GM10266 (cell line): ENCODE results near the gene NYAP1.
"Not testable (repeated sequence)": the region's sequence is repeated elsewhere in the genome, so short reads cannot be mapped to it uniquely, and the experiment has no call there.

Experiments
- DNase-seq: peaks from one replicate; pipeline ENCODE4 v3.0.0; 2012; ENCODE audit errors: extremely low spot score
- TF ChIP-seq, protein P1 (sequence below): IDR thresholded peaks from 2 replicates; pipeline ENCODE4 v1.5.1; 2012; ENCODE audit warnings: mild to moderate bottlenecking, low read depth; ENCODE audit not compliant: control insufficient read depth, insufficient read depth; ENCODE audit errors: missing control alignments

NYAP1 gene

DNA sequence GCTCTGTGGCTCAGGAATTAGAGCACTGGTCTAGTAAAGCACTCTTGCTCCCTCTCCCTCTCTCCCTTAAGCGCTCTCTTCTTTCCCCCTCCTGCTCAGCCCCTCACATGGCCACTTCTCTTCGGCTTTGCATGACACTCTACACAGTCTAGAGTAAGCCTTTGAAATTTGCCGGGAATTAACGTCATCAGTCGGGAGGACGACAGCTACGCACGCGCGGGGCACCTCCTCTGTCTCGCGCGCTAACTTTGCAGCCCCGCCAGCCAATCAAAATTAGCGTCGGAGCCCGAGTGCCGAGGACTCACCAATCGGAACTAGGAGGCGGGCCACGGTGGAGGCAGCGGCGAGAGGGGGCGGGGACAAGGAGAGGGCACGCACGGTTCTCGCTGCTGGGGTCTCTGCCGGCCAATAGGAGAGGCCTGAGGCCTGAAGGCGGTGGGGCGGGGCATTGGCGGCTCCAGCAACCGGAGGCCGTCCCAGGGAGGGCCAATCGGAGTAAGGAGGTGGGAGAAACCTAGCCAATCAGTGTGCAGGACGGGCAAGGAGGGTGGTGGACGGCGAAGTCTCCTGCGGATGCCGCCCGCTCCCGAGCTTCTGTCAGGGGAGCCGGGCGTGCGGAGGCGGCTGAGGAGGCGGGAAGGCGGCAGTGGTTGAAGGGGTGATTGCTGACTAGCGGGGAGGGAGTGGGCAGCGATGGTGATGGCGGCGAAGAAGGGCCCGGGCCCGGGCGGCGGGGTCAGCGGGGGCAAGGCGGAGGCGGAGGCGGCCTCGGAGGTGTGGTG, 55.1 kb downstream of the NYAP1 start, which contains the start of gene AGFG2:
TSS of gene AGFG2 (plus strand) at position 550 of the 782 bp plus-strand sequence. CDS start at position 694, 144 bp downstream.
- DNase-seq, result peak; percentile 98

DNA sequence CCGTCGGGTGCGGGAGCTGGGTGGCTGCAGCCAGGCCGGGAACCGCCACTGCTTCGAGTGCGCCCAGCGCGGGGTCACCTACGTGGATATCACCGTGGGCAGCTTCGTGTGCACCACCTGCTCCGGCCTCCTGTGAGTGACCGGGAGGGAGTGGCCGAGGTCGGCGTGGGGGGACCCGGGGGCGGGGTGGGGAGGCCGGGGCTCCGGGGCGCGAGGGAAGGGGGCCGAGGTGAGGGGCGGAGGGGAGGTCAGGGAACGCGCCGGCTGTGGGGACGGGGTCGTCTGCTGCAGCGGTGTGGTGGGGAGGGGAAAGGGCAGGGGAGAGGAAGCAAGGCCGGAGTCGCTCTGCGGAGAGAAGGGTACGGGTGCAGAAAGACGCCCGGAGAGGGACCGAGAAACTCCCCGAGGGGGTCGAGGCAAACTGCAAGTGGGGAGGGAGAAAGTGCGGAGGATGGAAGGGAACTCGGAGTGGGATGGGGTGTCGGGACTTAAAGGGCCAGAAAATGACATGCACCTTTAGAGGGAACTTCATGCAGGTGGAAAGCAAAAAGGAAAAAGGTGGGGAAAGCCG, 55.8 kb downstream of the NYAP1 start:
- no peak for DNase-seq
- TF ChIP-seq, protein P1, sequence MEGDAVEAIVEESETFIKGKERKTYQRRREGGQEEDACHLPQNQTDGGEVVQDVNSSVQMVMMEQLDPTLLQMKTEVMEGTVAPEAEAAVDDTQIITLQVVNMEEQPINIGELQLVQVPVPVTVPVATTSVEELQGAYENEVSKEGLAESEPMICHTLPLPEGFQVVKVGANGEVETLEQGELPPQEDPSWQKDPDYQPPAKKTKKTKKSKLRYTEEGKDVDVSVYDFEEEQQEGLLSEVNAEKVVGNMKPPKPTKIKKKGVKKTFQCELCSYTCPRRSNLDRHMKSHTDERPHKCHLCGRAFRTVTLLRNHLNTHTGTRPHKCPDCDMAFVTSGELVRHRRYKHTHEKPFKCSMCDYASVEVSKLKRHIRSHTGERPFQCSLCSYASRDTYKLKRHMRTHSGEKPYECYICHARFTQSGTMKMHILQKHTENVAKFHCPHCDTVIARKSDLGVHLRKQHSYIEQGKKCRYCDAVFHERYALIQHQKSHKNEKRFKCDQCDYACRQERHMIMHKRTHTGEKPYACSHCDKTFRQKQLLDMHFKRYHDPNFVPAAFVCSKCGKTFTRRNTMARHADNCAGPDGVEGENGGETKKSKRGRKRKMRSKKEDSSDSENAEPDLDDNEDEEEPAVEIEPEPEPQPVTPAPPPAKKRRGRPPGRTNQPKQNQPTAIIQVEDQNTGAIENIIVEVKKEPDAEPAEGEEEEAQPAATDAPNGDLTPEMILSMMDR, result no peak

More for the DNA sequence above, 55.1 kb downstream of the NYAP1 start, which contains the start of gene AGFG2:
- TF ChIP-seq, protein P1, result no peak

DNA sequence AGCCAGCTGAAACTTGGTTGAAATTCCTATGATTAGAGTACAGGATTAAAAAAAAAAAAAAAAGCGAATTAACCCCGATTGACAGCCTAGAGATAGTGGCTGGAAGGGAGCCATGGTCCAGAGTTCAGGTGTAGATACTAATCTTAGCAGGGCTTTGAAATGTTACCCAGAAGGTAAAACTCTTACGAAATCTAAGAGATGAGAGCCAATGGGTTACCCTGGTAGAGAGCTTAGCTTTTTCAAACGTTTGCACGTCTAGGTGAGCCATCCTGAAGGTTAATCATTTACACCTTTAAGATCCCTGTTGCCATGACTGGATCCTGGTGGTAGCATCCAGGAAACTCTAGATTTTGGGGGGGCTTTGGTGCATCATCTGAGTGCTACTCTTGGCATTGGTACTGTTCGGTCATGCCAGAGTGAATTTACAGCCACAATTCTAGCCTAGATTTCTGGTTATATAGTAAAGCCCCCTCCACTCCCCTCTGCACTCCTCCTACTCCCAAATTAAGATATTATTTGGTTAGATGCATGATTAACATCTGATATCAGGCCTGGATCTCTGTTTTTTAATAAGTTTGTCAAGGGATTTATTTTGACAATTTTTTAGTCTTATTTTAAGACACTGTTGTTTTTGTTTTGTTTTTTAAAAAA, 56.5 kb downstream of the NYAP1 start:
- DNase-seq, result no peak
- TF ChIP-seq, protein P1, result no peak

DNA sequence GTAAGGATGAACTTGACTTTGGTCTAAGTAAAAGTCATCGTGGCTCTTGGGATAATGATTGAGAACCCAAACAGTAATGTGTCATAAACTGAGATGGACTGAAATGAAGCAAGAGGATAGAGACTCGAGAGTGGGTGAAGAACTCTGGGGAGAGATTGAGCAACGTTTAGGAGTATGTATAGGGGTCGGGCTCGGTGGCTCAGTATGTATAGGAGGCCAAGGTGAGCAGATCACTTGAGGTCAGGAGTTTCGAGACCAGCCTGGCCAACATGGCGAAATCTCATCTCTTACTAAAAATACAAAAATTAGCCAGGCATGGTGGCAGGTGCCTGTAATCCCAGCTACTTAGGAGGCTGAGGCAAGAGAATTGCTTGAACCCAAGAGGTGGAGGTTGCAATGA, 57.6 kb downstream of the NYAP1 start:
- DNase-seq, result not testable (repeated sequence)

DNA sequence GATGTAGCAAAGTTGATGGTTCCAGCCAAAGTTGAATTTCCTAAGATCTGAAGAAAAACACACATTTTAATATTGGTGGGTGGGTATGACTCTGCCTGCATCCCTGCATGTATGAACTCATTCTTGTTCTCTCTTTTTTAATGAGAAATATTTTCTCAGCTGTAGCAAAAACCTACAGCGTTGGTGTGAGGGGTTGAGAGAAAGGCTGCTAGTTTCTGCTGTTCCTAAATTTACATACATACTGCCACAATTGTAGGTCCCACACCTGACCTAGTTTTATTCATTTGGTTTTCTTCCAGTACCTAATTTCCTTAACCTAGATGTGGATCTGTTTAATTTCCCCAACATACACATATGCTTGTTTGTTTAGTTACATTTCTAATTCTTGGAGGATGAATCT, 59.9 kb downstream of the NYAP1 start:
- TF ChIP-seq, protein P1, result no peak
- no peak for DNase-seq

DNA sequence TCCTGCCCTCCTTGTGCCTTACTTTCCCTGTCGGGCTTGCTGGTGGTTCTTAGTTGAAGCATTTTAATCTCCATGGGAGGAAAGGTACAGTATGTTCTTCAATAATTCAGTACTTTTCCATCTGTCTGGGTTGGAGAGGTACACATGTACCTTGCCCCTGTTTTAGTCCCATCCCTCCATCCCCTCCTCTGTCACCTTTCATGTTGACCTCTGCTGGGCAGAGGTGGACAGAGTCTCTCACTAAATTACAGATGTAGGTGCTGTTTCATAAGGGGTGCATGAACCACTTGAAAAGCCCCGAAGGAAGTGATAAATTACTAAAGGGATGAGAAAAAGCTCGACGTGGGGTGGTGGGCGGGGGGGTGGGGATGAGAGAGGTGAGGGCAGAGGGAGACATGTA, 60.7 kb downstream of the NYAP1 start:
- DNase-seq, result no peak
- TF ChIP-seq, protein P1, result no peak
